ENCODE results near the gene FOXP4. TPM values are rescaled to one million over a fixed set of nuclear protein-coding genes. Genes with fewer than 3 reads are reported as not detected.

FOXP4 gene
- total RNA-seq, 1 experiment from 2014 or later = 26.0 TPM

GRCh38 chr6:41591859-41592502, 45.8 kb downstream of the FOXP4 start:
- H3K36me3 ChIP-seq (ENCODE audit: low read depth) = no peaks in the 10 kb centered on the region
- 0 out of 2 replicates have a peak, but pooled peaks cover 7% of the 10 kb centered on the region for H3F3A ChIP-seq (ENCODE audit: insufficient read depth, low read depth)
- no peaks in the 10 kb centered on the region for H3K27me3 ChIP-seq (ENCODE audit: insufficient read depth, low read depth)
- H3K27ac ChIP-seq = no peak overlapping the region
- BruUV-seq (replicated peaks) = no TSS peak
- intact Hi-C loops (cut with micrococcal nuclease; ENCODE audit: unreplicated experiment) = loop anchor here (1.0 kb wide), 3 partner anchors 129 to 223 kb away; no protein-coding TSS in a partner anchor
- no peaks in the 10 kb centered on the region for H3K9me2 ChIP-seq (ENCODE audit: insufficient read depth)
- no peaks in the 10 kb centered on the region for H3K79me2 ChIP-seq (ENCODE audit: low read depth)
- TF ChIP-seq EZH2 (IDR thresholded peaks at IDR 0.05; ENCODE audit: low read depth) = no peak
- TF ChIP-seq CTCF (conservative IDR thresholded peaks at IDR 0.05) = peak; percentile 95
- DNase-seq = peak; percentile 53 to 71
- no peak overlapping the region for H3K4me2 ChIP-seq
- CTCF ChIA-PET = no interaction called here
- no peak overlapping the region for H2AFZ ChIP-seq
- H3K4me3 ChIP-seq = no peak overlapping the region
- H4K20me1 ChIP-seq (ENCODE audit: insufficient read depth) = no peaks in the 10 kb centered on the region
- POLR2A ChIA-PET (ENCODE audit: unreplicated experiment) = no interaction called here
- no peaks in the 10 kb centered on the region for H3K4me1 ChIP-seq (replicated peaks; ENCODE audit: insufficient read depth)
- H3K9me3 ChIP-seq (ENCODE audit: insufficient read depth, low read depth) = no peaks in the 10 kb centered on the region

DNA sequence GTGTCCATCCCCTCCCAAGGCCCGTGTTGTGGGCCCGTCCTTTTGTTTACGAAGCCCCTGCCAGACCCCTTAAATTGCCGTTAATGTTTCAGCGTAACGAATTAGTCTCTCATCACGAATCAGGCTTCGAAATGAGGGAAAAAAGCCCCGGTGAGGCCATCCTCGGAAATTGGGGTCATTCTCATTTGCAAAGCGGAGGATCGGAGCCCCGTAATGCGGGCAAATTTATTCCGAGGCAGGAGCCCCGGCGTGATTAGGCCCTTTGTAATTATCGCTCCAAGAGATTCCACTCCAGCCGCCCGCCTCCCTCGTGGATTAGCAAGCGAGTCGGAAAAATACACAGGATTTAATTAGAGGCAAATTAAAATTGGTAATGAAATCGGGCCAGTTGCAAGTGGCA, 47.2 kb downstream of the FOXP4 start:
- no peak overlapping the region for H3K27ac ChIP-seq
- no peaks in the 10 kb centered on the region for H3K27me3 ChIP-seq (ENCODE audit: insufficient read depth, low read depth)
- BruUV-seq (replicated peaks) = no TSS peak
- no peaks in the 10 kb centered on the region for H3K9me2 ChIP-seq (ENCODE audit: insufficient read depth)
- H3K36me3 ChIP-seq (ENCODE audit: low read depth) = no peaks in the 10 kb centered on the region
- H4K20me1 ChIP-seq (ENCODE audit: insufficient read depth) = no peaks in the 10 kb centered on the region
- no peak overlapping the region for H2AFZ ChIP-seq
- H3K9me3 ChIP-seq (ENCODE audit: insufficient read depth, low read depth) = no peaks in the 10 kb centered on the region
- intact Hi-C loops (cut with micrococcal nuclease; ENCODE audit: unreplicated experiment) = no loop called here
- no peaks in the 10 kb centered on the region for H3K79me2 ChIP-seq (ENCODE audit: low read depth)
- no peak overlapping the region for H3K4me3 ChIP-seq
- ChIA-PET POLR2A (ENCODE audit: unreplicated experiment) (no interaction called here), CTCF (no interaction called here)
- DNase-seq = no peak
- no peaks in the 10 kb centered on the region for H3K4me1 ChIP-seq (replicated peaks; ENCODE audit: insufficient read depth)
- no peak overlapping the region for H3K4me2 ChIP-seq
- H3F3A ChIP-seq (ENCODE audit: insufficient read depth, low read depth) = 0 out of 2 replicates have a peak, but pooled peaks cover 7% of the 10 kb centered on the region
- no peak for TF ChIP-seq EZH2 (IDR thresholded peaks at IDR 0.05; ENCODE audit: low read depth)
- no peak for TF ChIP-seq CTCF (conservative IDR thresholded peaks at IDR 0.05)

GRCh38 chr6:41593839-41594238, 47.7 kb downstream of the FOXP4 start:
- BruUV-seq (replicated peaks) = no TSS peak

More at GRCh38 chr6:41593839-41594238, 47.7 kb downstream of the FOXP4 start:
- Histone ChIP-seq H3K36me3 (ENCODE audit: low read depth) (no peaks in the 10 kb centered on the region), H4K20me1 (ENCODE audit: insufficient read depth) (no peaks in the 10 kb centered on the region), H3K27me3 (ENCODE audit: insufficient read depth, low read depth) (no peaks in the 10 kb centered on the region), H2AFZ (no peak overlapping the region), H3K79me2 (ENCODE audit: low read depth) (no peaks in the 10 kb centered on the region), H3K9me3 (ENCODE audit: insufficient read depth, low read depth) (no peaks in the 10 kb centered on the region), H3K4me2 (no peak overlapping the region), H3K4me1 (replicated peaks; ENCODE audit: insufficient read depth) (no peaks in the 10 kb centered on the region), H3K9me2 (ENCODE audit: insufficient read depth) (no peaks in the 10 kb centered on the region), H3K4me3 (no peak overlapping the region), H3K27ac (no peak overlapping the region), H3F3A (ENCODE audit: insufficient read depth, low read depth) (0 out of 2 replicates have a peak, but pooled peaks cover 7% of the 10 kb centered on the region)
- intact Hi-C loops (cut with micrococcal nuclease; ENCODE audit: unreplicated experiment) = loop anchor here (1.0 kb wide), 1 partner anchor 42 kb away; no protein-coding TSS in a partner anchor
- no peak for DNase-seq
- POLR2A ChIA-PET (ENCODE audit: unreplicated experiment) = no interaction called here
- TF ChIP-seq CTCF (conservative IDR thresholded peaks at IDR 0.05) (no peak), EZH2 (IDR thresholded peaks at IDR 0.05; ENCODE audit: low read depth) (no peak)
- CTCF ChIA-PET = no interaction called here
